HL-60 (cell line): ENCODE results near the gene LEPROT.

Experiments used
- DNase-seq, 2 experiments: peaks; one replicate each; pipeline ENCODE4 v3.0.0-alpha.2; 2010 to 2020; ENCODE audit warnings: low read depth in 1 of 2, low spot score in 1 of 2
- H3K27ac ChIP-seq: fragments of 250-450 bp; sonication (Bioruptor Pico); replicated peaks from 2 replicates; pipeline ENCODE4 v1.5.1; 2020; ENCODE audit warnings: mild to moderate bottlenecking, moderate library complexity
- H3K27me3 ChIP-seq: fragments of 250-450 bp; sonication (Bioruptor Pico); 2 replicates; pipeline ENCODE4 v1.5.1; 2021; ENCODE audit warnings: mild to moderate bottlenecking, moderate library complexity; ENCODE audit not compliant: insufficient read depth, poor library complexity, severe bottlenecking
- H3K4me3 ChIP-seq: replicated peaks from 2 replicates; pipeline ENCODE4 v1.5.1; 2011; ENCODE audit warnings: mild to moderate bottlenecking, control low read depth, low read length; ENCODE audit not compliant: insufficient read depth
- CTCF ChIP-seq: IDR thresholded peaks from one replicate; pipeline ENCODE4 v1.5.1; 2011; ENCODE audit warnings: low read length, control low read depth, inconsistent platforms; ENCODE audit not compliant: insufficient read depth
- GABPA ChIP-seq: IDR thresholded peaks from 2 replicates; pipeline ENCODE4 v1.6.1; 2012; ENCODE audit warnings: low read depth
- POLR2AphosphoS5 ChIP-seq: IDR thresholded peaks from 2 replicates; pipeline ENCODE4 v1.6.1; 2012; ENCODE audit warnings: low read depth
- REST ChIP-seq: IDR thresholded peaks from 2 replicates; pipeline ENCODE4 v1.6.1; 2012; ENCODE audit warnings: low read depth; ENCODE audit not compliant: insufficient replicate concordance
- SPI1 ChIP-seq: IDR thresholded peaks from 2 replicates; pipeline ENCODE4 v1.6.1; 2012; ENCODE audit warnings: low read depth, mild to moderate bottlenecking, borderline replicate concordance

LEPROT gene

GRCh38 chr1:65471213-65471833 is 50.9 kb downstream of the LEPROT start:
- no peak for DNase-seq
- H3K27ac ChIP-seq = no peak overlapping the region
- no peak for TF ChIP-seq REST
- no peak for TF ChIP-seq POLR2AphosphoS5
- TF ChIP-seq SPI1 = no peak
- no peak for TF ChIP-seq CTCF
- no peak for TF ChIP-seq GABPA
- H3K27me3 ChIP-seq = peaks cover 2% of the 10 kb centered on the region
- no peak overlapping the region for H3K4me3 ChIP-seq

DNA sequence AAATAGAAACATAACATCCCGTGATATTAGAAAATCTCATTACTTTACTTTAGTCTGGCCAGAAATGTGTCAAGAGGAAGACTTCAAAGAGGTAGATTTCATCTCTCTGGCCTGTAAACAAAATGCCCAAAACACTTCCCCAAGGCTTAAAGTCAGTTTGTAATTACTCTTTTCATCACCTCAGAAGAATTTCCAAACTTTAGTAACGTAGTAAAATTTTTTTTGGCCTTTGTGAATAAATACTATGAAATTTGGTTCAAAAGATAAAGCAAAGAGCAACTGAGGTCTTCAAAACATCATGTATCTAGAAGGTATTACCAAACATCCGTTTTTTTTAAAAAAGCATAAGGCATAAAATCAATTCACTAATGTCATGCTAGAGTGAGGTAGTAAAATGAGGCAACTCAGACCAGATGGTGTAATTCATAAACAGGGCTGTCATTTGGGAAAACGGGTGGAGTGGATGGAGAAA is 51.4 kb downstream of the LEPROT start:
- no peak for TF ChIP-seq POLR2AphosphoS5
- no peak for TF ChIP-seq CTCF
- TF ChIP-seq SPI1 = no peak
- TF ChIP-seq REST = no peak
- no peak for TF ChIP-seq GABPA

DNA sequence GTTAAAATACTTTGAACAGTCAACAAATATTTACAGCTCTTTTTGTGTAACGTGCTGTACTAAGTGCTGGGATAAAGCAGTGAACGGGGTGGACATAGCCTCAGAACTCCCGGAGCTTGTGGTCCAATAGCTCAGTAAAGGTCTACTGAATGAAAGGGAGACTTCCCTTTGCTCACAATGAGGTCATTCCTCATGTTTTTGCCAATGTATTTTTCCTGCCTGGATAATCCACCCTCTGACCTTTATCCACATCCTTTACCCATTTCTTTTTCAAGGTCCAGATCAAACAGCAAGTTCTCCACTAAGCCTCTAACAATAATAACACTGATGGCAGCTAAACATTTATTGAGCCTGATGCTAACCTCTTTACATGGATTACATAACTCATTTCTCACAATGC is 55.9 kb downstream of the LEPROT start:
- no peak overlapping the region for H3K4me3 ChIP-seq

More for the DNA sequence above, 51.4 kb downstream of the LEPROT start:
- H3K27me3 ChIP-seq = peaks cover 2% of the 10 kb centered on the region
- no peak for DNase-seq
- no peak overlapping the region for H3K27ac ChIP-seq
- no peak overlapping the region for H3K4me3 ChIP-seq

More for the DNA sequence above, 55.9 kb downstream of the LEPROT start:
- no peak for DNase-seq
- TF ChIP-seq REST (no peak), SPI1 (no peak), POLR2AphosphoS5 (no peak), CTCF (no peak)
- H3K27ac ChIP-seq = no peak overlapping the region
- peaks cover 2% of the 10 kb centered on the region for H3K27me3 ChIP-seq
